SK-N-SH treated with all-trans-retinoic acid at 6 μM for 48 hours (cell line): ENCODE data around the gene CRHR2.

Source experiments
- CSRNP3 ChIP-seq: fragments of 250-450 bp; sonication (Bioruptor Pico); IDR thresholded peaks from 2 replicates; pipeline ENCODE4 v1.5.1; 2021; ENCODE audit warnings: mild to moderate bottlenecking, moderate library complexity
- ESRRG ChIP-seq: fragments of 250-450 bp; sonication (Bioruptor Pico); IDR thresholded peaks from 2 replicates; pipeline ENCODE4 v1.6.1; 2021; ENCODE audit warnings: mild to moderate bottlenecking
- GLIS3 ChIP-seq: fragments of 250-450 bp; sonication (Bioruptor Pico); IDR thresholded peaks from 2 replicates; pipeline ENCODE4 v1.5.0; 2020; ENCODE audit warnings: mild to moderate bottlenecking, moderate library complexity
- OSR1 ChIP-seq: fragments of 250-450 bp; sonication (Bioruptor Pico); IDR thresholded peaks from 2 replicates; pipeline ENCODE4 v1.8.0; 2022; ENCODE audit warnings: moderate library complexity, mild to moderate bottlenecking, inconsistent platforms
- RARB ChIP-seq: fragments of 250-450 bp; sonication (Bioruptor Pico); IDR thresholded peaks from 2 replicates; pipeline ENCODE4 v1.8.0; 2021; ENCODE audit warnings: mild to moderate bottlenecking, moderate library complexity
- TOX ChIP-seq: fragments of 250-450 bp; sonication (Bioruptor Pico); IDR thresholded peaks from 2 replicates; pipeline ENCODE4 v1.8.0; 2021; ENCODE audit warnings: mild to moderate bottlenecking, moderate library complexity, borderline replicate concordance
- ZFP3 ChIP-seq: fragments of 250-450 bp; sonication (Bioruptor Pico); IDR thresholded peaks from 2 replicates; pipeline ENCODE4 v1.5.0; 2020; ENCODE audit warnings: mild to moderate bottlenecking, moderate library complexity
- TF ChIP-seq, protein P1 (sequence below): fragments of 250-450 bp; sonication (Bioruptor Pico); IDR thresholded peaks from 2 replicates; pipeline ENCODE4 v1.5.1; 2020; ENCODE audit warnings: low read depth, mild to moderate bottlenecking, moderate library complexity
- TF ChIP-seq, protein P2 (sequence below): fragments of 250-450 bp; sonication (Bioruptor Pico); IDR thresholded peaks from 2 replicates; pipeline ENCODE4 v1.8.0; 2020; ENCODE audit warnings: mild to moderate bottlenecking, moderate library complexity, borderline replicate concordance

DNA sequence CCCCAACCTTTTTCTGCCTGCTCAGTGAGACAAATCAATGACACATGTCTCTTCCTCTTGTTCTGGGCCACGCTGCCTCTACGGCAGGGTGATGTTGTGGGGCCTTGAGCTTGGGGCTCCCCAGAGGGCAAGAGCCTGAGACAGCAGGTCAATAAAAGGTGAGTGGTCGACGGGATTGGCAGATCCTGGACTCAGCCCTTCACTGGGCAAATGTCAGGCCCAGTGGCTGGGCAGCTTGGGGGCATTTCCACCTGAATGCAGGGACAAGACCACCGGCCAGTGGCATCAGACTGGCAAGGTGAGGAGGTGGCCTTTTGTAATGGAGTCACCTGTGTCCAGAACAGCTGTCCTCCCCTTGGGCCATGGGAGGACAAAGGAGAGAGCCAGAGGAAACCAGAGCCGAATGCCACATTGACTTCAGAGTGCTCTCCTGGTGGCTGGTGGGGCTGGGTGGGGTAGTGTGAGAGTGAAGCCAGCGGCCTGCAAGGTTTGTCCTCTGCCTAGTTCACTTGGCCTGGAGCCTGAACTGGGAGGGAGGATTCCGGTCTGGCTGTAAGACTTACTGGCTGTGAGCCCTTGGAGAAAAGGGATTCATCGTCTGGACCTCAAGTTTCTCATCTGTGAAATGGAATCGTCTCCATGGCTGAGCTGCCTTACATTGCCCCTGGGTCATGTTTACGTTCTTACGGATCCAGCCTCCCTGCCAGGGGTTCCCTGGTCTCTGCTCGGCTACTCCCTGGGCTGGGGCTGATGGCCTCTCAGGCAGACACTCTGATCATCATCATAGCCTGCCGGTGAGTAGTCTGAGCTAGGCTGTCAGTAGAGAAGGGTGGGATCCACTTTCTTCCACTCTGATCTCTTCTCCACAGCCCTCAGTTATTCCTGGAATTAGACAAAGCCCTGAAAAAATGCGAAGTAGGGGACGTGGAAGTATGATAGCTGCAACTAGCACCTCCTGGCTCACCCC, 25.4 kb upstream of the CRHR2 start:
- no peak for TF ChIP-seq CSRNP3
- TF ChIP-seq OSR1: no peak
- no peak for TF ChIP-seq RARB (CRISPR knock-in tag)
- no peak for TF ChIP-seq ZFP3
- no peak for TF ChIP-seq ESRRG (CRISPR knock-in tag)
- TF ChIP-seq, protein P1, sequence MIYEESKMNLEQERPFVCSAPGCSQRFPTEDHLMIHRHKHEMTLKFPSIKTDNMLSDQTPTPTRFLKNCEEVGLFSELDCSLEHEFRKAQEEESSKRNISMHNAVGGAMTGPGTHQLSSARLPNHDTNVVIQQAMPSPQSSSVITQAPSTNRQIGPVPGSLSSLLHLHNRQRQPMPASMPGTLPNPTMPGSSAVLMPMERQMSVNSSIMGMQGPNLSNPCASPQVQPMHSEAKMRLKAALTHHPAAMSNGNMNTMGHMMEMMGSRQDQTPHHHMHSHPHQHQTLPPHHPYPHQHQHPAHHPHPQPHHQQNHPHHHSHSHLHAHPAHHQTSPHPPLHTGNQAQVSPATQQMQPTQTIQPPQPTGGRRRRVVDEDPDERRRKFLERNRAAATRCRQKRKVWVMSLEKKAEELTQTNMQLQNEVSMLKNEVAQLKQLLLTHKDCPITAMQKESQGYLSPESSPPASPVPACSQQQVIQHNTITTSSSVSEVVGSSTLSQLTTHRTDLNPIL: no peak
- TF ChIP-seq TOX (CRISPR knock-in tag): no peak
- TF ChIP-seq GLIS3 (CRISPR knock-in tag): no peak
- TF ChIP-seq, protein P2, sequence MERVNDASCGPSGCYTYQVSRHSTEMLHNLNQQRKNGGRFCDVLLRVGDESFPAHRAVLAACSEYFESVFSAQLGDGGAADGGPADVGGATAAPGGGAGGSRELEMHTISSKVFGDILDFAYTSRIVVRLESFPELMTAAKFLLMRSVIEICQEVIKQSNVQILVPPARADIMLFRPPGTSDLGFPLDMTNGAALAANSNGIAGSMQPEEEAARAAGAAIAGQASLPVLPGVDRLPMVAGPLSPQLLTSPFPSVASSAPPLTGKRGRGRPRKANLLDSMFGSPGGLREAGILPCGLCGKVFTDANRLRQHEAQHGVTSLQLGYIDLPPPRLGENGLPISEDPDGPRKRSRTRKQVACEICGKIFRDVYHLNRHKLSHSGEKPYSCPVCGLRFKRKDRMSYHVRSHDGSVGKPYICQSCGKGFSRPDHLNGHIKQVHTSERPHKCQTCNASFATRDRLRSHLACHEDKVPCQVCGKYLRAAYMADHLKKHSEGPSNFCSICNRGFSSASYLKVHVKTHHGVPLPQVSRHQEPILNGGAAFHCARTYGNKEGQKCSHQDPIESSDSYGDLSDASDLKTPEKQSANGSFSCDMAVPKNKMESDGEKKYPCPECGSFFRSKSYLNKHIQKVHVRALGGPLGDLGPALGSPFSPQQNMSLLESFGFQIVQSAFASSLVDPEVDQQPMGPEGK: no peak
